HG02763 (cell line): ENCODE results near the gene TUBGCP3.
"Not testable (repeated sequence)": the region's sequence is repeated elsewhere in the genome, so short reads cannot be mapped to it uniquely, and the experiment has no call there.

ENCODE experiments used
- ATAC-seq: cut with Tn5 transposase; IDR thresholded peaks from one replicate; pipeline ENCODE4 v1.9.1; 2021; ENCODE audit warnings: mild to moderate bottlenecking, moderate library complexity; ENCODE audit not compliant: unreplicated experiment

TUBGCP3 gene

DNA sequence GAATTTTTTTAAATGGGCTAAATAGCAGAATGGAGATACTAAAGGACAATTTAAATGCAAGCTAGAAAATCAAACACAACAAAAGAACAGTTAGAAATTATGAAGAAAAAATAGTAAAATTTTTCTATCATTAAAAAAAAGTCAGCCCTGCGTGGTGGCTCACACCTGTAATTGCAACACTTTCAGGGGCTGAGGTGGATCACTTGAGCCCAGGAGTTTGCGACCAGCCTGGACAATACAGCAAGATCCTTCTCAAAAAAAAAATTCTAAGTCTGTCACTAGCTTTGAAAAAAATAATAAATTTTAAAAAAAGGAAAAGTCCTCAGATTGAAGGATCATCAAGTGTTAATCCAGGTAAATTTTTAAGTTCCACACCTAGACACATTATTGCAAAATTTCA is 7.7 kb downstream of the TUBGCP3 start:
- ATAC-seq, result no peak

DNA sequence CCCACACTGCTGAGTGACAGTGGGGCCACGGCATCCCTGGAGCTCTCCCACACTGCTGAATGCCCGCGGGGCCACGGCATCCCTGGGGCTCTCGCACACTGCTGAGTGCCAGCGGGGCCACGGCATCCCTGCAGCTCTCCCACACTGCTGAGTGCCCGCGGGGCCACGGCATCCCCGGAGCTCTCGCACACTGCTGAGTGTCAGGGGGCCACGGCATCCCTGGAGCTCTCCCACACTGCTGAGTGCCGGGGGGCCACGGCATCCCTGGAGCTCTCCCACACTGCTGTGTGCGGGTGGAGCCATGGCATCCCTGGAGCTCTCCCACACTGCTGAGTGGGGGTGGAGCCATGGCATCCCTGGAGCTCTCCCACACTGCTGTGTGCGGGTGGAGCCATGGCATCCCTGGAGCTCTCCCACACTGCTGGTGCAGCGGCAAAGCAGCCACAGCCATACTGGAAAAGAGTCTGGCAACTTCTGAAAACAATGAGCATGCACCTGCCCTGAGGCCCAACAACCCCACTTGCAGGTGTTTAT is 8.6 kb downstream of the TUBGCP3 start:
- ATAC-seq, result no peak

DNA sequence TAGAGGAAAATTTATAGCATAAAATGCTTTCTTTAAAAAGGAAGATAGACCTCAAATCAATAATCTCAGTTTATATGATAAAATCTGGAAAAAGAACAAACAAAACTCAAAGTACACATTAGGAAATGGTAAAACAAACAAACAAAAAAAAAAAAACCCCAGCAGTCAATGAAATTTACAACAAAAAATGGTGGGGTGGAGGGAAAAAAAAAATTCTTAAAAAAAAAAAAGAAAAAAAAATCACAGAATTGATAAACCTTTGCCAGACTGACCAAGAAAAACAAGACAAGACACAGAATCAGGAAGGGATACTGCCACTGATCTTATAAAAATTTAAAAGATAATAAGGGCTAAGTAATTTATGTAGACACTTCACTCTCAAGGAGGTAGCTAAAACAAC is 11.2 kb downstream of the TUBGCP3 start:
- no peak for ATAC-seq

DNA sequence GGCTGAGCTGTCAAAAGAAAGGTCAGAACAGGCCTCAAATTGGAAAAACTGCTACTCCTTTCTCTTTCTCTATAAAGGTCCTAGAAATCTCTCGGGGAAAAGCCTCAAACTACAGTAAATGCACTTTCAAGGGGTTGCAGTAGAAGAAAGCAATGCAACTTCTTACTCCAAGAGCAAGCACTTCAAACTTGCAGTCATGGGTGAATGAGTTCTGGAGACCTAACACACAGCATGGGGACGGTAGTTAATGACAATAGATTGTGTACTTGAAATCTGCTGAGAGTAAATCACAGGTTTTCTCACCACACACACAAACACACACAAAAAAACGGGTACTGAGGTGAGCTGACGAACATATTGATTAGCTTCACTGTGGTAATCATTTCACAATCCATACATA is 11.8 kb downstream of the TUBGCP3 start:
- ATAC-seq, result no peak

DNA sequence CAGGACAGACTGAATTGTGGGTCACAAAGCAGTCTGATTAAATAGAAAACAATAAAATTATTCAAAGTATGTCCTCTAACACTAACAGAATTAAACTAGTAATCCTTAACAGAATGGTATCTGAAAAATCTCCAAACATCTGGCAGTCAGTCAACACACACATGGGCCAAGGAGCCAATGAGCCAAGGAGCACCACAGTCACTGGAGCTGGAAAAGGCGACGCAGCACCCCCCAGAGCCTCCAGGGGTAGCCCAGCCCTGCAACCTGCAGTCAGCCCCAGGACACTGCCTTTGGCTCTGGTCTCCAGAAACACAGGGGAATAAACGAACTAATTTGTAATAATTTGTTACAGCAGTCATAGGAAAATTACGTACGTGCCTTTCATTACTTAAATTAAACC is 12.3 kb downstream of the TUBGCP3 start:
- ATAC-seq, result no peak

DNA sequence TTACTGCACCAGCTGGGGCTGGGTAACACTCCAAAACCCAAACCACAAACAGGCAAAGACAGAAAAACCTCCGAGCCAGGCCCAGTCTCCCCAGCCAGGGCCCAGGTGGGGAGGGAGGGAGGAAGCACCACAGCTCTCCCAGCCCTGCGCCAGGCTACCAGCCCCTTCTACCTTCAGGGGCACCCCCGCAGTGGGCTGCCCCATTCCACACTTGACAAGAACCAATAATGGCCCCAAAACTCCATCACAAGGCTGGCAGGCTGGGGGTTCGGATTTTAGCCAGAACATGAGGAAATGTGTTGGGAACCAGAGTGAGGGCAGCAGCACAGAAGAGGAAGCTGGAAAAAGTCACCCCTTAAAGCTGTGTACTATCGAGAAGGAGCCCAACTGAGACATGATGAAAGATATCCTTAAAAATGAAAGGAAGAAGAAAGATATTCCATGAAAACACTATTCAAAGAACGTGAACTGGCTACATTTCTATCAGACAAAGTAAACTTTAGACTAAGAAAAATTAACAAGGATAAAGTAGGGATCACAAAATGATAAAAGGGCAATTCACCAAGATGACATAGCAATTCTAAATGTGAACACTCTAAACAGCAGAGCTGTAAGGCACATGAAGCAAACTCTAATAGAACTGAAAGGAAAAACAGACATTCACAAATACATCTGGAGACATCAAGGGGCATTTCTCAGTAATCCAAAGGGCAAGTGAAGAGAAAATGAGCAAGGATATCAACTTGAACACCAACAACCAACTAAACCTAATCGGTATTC is 12.9 kb downstream of the TUBGCP3 start:
- ATAC-seq, result no peak

DNA sequence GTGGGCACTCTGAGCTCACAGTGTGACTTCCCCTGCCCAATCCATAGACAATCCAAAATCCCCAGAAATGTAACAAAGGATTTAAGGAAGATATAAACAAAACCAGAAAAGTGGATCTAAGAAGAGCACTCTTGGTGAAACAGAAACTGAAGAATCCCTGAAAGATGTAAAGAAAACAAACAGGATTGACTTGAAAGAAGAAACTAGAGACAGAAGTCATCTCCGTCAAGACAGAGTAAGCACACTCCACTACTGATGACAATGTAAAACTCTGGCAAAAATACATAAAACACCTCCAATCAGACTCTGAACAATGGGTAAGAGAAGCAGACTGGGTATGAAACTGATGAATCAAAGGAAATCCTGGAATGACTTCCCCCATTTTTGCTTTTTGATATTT is 13.5 kb downstream of the TUBGCP3 start:
- no peak for ATAC-seq

DNA sequence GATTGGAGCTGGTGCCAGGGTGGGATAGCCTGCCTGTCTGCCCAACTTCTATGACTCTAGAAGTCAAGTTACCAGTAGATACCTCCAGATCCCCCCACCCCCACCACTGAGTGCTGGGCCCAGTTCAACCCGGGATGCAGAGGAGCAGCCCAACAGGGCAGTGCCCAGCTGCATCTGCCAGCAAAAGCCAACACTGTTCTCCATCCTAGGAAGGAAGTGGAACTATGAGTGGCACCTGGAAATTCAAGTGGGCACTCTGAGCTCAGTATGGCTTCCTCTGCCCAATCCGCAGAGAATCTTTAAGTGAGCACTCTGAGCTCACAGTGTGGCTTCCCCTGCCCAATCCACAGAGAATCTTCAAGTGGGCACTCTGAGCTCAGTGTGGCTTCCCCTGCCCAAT is 14.2 kb downstream of the TUBGCP3 start:
- ATAC-seq, result no peak

DNA sequence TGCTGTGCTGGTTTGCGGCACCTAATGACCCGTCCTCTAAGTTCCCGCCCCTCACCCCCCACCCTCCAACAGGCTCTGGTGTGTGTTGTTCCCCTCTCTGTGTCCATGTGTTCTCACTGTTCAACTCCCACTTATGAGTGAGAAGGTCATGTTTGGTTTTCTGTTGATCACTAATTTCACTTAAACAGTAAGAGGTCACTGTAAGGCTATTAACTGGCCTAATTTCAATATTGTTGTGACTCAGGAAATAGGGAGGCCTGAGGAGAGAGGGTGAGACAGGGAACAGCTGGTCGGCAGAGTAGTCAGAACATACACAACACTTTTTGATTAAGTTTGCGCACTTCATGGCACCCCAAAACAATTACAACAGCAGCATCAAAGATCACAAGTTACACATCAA is 15.6 kb downstream of the TUBGCP3 start:
- ATAC-seq, result no peak

DNA sequence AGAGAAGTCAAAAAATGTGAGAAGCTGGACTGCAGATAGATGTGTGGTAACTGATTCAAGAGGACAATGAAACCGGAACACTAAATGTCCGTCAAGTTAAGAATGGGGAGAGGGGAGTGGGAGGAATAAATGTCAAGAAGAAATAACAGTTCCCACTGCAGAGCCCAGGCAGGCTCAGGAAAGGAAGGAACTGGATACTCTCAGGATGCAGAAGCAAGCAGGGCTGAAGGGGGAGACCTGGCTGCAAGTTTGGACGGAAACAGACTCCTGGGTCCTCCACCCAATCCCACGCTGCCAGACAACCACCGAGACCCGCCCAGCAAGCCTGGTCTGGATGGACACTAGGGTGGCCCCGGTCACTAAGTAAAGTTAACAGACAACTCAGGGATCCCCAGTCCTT is 18.1 kb downstream of the TUBGCP3 start:
- ATAC-seq, result no peak

DNA sequence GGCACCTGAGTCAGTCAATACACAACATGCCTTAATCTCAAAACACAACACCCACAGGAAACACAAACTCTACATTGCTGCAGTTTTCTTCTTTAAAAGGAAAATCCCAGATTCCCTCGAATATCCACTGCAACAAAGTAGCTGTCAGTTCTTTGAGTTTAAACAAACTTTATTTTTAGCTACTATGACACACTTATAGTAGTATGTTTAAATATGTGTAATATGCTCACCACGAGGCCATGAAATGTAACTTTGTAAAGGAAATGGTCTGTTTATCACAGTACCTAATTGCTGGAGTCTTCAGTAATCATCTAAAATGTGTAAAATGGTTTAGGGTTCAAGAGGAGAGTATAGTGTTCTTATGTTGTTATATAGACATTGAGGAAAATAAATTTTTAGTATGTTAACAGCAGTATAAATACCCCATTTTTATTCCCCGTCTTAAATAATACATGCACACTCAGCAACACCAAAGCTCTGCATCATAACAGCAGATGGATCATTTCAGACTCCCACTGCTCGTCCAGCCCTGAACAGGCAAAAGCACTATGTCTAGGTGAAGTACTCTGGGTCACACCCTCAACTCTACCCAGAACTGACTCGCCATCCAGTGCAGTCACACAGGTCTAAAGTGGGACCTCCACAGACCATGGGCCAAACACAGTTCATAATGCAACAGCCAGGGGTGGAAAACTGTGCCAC is 20.6 kb downstream of the TUBGCP3 start:
- ATAC-seq, result no peak

DNA sequence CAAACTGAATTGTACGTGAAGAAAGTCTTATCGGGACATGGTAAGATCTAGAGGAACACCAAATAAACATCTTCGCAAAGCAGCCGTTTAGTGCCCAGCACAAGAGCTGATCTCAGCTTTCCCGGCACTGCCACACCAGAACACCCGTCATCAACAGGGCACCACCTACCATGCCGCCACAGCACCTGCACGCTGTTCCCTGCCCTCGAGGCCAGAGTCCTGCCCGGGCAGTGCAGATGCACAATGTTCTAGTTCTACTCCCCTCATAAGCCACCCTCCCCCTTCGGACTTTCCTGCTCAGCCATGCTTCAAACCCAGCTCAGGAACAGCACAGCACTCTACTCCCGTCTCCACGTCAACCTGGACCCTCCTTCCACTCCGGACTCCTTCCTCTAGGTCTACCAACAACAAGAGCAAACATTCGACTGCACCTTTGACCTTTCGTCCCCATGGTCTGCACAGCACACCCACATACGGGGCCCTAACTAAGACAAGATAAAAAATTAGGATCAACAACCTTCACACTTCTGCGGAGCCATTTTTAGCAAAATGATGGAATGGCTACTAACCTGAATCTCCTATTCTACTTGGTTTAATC is 25.1 kb downstream of the TUBGCP3 start:
- ATAC-seq, result no peak

DNA sequence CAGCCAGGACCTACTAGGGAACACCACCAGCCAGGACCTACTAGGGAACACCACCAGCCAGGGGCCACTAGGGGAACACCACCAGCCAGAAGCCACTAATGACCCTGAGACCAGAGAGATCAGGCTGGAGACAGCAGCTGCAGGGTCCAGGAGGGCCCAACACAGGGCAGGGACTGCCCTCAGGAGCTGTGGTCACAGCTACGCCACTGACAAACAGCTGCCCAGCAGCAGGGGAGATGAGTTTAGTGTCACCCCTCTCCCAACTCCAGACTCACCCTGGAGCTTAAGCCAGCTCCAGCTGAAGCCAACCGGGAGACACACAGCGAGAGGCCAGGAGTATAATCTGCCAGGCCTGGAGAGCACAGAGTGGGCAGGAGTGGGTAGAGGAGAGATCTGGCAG is 25.7 kb downstream of the TUBGCP3 start:
- no peak for ATAC-seq

DNA sequence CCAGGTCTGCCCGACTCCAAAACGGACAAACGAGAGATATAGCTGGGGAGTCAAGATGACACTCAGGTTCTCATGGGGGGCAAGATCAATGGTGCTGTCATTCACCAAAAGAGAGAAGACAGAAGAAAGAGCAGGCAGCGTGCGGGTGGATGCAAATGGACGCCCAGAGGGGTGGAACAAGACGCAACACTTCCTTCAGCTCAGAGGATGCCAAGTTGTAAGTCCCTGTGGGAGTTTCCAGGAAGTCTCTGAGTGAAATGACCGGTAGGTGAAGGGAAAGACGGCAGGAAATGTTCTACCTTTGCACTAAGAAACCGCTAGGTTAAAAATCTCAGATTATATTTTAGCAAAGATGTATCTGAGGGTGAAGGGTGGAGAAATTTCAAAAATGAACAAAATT is 26.5 kb downstream of the TUBGCP3 start:
- ATAC-seq, result no peak

DNA sequence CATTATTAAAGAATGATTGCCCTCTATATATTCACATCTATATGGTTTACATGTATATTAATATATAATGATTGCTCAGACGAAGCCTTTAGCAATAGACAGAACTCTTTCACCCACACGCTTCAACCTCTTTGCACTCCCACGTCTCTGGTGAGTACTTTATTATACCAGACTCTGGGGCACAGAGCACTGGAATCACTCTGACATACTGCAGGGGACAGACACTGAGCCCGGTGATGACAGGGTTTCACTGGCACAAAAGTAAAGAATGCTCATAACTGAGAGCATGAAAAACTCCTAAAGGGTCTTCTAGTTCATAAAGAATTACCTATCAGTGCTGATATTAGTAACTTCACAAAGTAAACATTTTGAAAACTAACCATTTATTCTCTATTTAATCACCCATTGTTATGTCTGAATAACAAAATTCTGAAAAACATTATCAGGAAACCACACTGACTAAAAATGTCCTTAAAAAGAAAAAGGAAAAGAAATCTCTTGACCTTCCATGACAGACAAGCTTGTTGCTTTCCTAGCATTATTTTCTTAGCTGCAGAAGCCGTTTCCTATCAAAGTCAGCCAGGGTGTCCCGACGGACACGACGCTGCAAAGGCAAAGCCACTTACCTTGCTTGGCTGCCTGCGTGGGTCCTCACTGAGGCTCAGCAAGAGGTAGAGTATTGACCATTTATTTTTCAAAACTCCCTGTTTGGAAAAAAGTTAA is 29.1 kb downstream of the TUBGCP3 start:
- no peak for ATAC-seq

DNA sequence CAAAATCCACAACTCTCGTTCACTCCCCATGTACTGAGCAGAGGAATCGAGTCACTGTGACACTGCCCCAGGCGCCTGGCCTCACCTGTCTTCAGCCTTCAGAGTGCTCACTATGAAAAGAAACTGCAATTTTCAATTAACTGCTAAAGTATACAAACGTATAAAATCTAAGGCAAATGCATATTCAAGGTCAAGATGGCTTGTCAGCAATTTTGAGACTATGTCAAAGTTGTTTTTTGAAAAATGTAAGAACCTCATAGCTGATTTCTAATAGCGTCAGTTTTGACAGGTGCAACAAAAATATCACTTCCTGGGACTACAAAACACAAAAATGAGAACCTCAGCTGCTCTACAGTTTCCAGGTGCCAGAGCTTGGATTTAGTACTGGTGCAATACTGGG is 31.4 kb downstream of the TUBGCP3 start:
- no peak for ATAC-seq

DNA sequence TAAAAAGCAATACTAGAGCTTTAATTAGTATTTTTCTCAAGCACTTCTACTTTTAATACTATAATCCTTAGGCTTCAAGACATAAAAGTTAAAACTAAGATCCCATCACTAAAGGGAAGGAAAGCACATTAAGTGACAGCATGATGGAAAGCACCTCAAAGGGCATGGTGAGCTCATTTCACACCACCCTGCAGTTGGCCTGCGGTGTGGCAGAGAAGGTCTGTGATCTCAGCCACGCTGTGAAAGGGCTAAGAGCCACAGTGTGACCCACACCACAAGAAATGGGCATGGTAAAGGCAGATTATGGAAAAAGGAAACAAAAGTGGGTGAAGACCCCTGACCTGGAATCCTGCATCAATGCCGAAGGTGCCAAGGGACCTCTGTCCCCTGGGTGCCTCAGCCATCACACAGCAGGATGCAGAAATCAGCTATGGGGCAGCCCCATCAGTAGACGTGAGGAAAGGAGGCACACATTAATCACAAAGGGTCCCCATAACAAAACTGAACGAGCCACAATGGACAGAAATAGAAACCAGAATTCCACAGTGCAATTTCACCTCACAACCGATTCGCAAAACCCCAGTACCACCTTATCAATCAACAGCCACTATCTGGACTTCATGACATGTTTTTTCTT is 33.6 kb downstream of the TUBGCP3 start:
- ATAC-seq, result no peak

DNA sequence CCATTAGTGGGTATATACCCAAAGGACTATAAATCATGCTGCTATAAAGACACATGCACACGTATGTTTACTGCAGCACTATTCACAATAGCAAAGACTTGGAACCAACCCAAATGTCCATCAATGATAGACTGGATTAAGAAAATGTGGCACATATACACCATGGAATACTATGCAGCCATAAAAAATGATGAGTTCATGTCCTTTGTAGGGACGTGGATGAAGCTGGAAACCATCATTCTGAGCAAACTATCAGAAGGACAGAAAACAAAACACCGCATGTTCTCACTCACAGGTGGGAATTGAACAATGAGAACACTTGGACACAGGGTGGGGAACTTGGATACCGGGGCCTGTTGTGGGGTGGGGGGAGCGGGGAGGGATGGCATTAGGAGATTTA is 39.0 kb downstream of the TUBGCP3 start:
- not testable (repeated sequence) for ATAC-seq

DNA sequence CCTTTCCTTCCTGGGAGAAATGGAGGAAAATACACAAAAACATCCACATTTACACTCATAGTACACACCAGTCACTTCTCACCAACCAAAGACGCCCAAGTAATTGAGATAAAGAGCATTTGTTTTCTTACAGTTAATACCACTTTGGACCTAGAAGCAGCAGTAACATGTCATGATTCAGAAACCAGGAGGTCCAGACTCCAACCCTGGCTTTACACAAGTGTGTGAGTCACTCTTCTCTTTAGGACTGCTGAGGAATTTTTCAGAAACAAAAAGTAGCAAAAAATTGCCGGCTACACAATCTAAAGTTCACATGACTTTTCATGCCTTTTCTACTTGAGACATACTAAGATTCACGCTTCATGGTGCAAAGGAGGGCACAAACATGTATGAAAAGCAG is 42.1 kb downstream of the TUBGCP3 start:
- no peak for ATAC-seq

DNA sequence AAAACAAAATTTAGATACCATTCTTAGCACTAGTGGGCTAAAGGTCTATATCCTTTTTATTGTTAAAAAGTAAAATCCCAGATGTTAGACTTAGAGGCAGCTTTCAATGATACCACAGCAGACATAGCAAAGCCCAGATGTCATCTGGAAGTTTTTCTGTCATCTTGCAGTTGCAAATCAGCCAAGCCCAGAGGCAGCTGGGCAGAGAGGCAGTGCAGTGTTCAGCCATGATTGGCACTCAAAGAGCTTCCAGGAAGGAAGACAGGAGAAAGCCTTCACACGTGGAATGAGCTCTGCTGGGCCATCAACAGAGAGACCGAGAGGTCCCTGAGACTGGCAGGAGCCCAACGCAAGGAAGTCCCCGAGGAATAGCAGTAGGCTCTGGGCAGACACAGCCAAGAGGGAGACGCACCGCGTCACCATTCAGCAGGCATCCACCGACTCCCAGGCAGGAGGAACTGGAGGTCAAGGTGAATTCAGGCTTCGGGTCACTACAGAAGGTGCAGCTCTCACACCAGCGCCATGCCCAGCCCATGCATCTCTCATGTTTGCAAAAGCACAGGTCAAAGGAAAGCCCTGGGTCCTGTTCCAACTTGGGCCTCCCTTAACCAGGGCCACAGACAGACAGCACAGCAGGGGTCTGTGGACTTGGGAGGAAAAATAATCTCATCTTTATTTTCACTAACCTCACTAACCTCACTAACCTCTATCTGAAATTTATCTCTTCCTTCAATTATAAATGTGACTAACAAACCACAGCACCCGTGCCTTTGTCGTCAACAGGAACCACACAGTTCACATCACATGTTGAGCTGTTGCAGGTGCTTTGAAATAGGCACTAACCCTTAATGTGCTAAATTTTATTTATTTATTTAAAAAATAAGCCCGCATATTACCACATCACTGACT is 54.9 kb downstream of the TUBGCP3 start:
- no peak for ATAC-seq
